ENCODE results near the gene OR52D1. TPM values are rescaled to one million over a fixed set of nuclear protein-coding genes. Genes with fewer than 3 reads are reported as not detected.

The OR52D1 gene
- not detected for total RNA-seq
- long read RNA-seq, donor 1 = 0 reads
- long read RNA-seq, donor 2 = 0 reads

- intact Hi-C loops (cut with DNase I, micrococcal nuclease) = no loop called here
- no peaks in the 10 kb centered on the region for H3K4me1 ChIP-seq (ENCODE audit: low read depth)
- TF ChIP-seq CTCF (IDR thresholded peaks at IDR 0.05) = no peak
- H3K4me3 ChIP-seq = no peak within 1 kb of the TSS
- no peaks in the 10 kb centered on the region for H3K36me3 ChIP-seq (ENCODE audit: low read depth)
- DNase-seq = no peak
- no peaks in the 10 kb centered on the region for H3K9me3 ChIP-seq
- ATAC-seq = no peak
These were observed at the start of gene OR52D1 for GRCh38 chr11:5488385-5488784. OR52D1 (plus strand) TSS chr11:5488685; CDS start chr11:5488707, 22 bp downstream.

GRCh38 chr11:5441414-5441813 is 47.1 kb upstream of the OR52D1 start, which contains the start of gene OR51I1:
OR51I1 (minus strand) TSS chr11:5441514; CDS start chr11:5441514, 0 bp downstream.
- no peaks in the 10 kb centered on the region for H3K4me1 ChIP-seq (ENCODE audit: low read depth)
- H3K9me3 ChIP-seq = no peaks in the 10 kb centered on the region
- TF ChIP-seq CTCF (IDR thresholded peaks at IDR 0.05) = no peak
- no peaks in the 10 kb centered on the region for H3K36me3 ChIP-seq (ENCODE audit: low read depth)
- no peak for DNase-seq
- no peak for ATAC-seq
- intact Hi-C loops (cut with DNase I, micrococcal nuclease) = no loop called here
- H3K4me3 ChIP-seq = no peak within 1 kb of the TSS

- Histone ChIP-seq H3K4me3 (no peak overlapping the region), H3K4me1 (ENCODE audit: low read depth) (no peaks in the 10 kb centered on the region), H3K9me3 (no peaks in the 10 kb centered on the region), H3K36me3 (ENCODE audit: low read depth) (no peaks in the 10 kb centered on the region)
- TF ChIP-seq CTCF (IDR thresholded peaks at IDR 0.05) = no peak
- ATAC-seq (no peak), DNase-seq (no peak)
- intact Hi-C loops (cut with DNase I, micrococcal nuclease) = no loop called here
These were observed 44.6 kb upstream of the OR52D1 start for GRCh38 chr11:5443835-5444393.

- TF ChIP-seq CTCF (IDR thresholded peaks at IDR 0.05) = no peak
- ATAC-seq = no peak
- intact Hi-C loops (cut with DNase I, micrococcal nuclease) = no loop called here
These were observed 39.5 kb upstream of the OR52D1 start, which contains the start of gene OR51I2 for GRCh38 chr11:5449023-5449422. OR51I2 (plus strand) TSS chr11:5449323; CDS start chr11:5453489, 4,166 bp downstream.

GRCh38 chr11:5449432-5449831 is 39.1 kb upstream of the OR52D1 start:
- ATAC-seq (no peak), DNase-seq (no peak)
- intact Hi-C loops (cut with DNase I, micrococcal nuclease) = no loop called here

More at GRCh38 chr11:5449023-5449422, 39.5 kb upstream of the OR52D1 start, which contains the start of gene OR51I2:
- Histone ChIP-seq H3K4me1 (ENCODE audit: low read depth) (no peaks in the 10 kb centered on the region), H3K36me3 (ENCODE audit: low read depth) (no peaks in the 10 kb centered on the region), H3K4me3 (no peak within 1 kb of the TSS), H3K9me3 (no peaks in the 10 kb centered on the region)
- DNase-seq = no peak

More at GRCh38 chr11:5449432-5449831, 39.1 kb upstream of the OR52D1 start:
- no peaks in the 10 kb centered on the region for H3K9me3 ChIP-seq
- H3K4me3 ChIP-seq = no peak overlapping the region
- H3K4me1 ChIP-seq (ENCODE audit: low read depth) = no peaks in the 10 kb centered on the region
- H3K36me3 ChIP-seq (ENCODE audit: low read depth) = no peaks in the 10 kb centered on the region
- TF ChIP-seq CTCF (IDR thresholded peaks at IDR 0.05) = no peak

All from mucosa of descending colon (tissue), 3 donors.